Smooth muscle cell of the brain vasculature (primary cell): ENCODE measurements around the gene C10orf120.

ENCODE experiments used
- DNase-seq: peaks from one replicate; pipeline ENCODE4 v3.0.0-alpha.2; 2012; ENCODE audit warnings: low read depth, low spot score

Gene C10orf120

DNA sequence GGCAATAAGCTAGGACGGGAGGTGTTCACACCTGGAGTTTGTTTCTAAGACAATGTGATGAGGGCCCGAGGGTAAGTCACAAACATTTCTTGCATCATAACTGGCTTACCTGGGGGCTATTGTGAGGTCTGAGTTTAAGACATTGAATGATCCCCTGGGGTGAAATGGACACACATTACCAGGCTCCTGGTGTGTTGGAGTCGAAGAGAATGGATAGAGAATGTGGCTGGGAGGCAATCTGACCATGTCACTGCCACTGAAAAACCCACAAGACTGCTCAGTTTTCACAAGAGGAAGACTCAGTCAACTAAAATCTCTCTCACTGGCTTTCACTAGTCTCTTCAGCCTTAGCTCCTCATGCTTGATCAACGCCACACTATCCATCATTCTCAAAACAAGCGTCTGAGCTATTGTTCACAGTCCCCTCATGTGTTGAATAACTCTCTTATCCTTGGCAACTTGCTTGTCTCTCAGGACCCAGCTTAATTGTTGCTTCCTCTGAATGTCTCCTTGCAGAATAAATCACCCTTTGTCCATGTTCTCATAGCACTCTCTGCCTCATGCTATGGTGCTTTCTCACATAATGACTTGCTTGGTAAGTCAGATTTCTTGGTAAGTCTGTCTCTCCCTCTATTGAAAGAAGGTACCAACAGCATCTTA lies at the start of gene C10orf120:
C10orf120 (minus strand) TSS at position 51 of the 660 bp plus-strand sequence. CDS start 56 bp downstream, outside the sequence.
- DNase-seq, result no peak

GRCh38 chr10:122748496-122748895 lies 48.9 kb upstream of the C10orf120 start:
- no peak for DNase-seq

DNA sequence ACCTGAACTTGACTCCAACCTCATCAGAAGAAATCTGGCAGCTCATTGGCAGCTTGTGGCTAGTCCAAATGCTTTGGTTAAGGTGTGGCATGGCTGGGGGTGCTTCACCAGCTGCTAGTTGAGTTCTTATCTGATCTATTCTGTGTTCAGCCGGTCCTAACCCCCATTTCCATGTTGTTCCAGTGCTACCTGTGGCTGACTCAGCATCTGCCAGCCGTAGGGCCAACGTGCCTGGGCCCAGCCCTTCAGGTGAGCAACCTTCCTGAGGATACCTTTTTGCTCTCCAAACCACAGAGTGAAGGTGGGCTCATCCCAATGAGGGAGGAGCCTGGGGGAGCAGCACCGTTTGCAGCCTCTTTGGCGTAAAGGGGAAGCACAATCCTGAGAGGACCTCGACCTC lies 46.8 kb upstream of the C10orf120 start:
- no peak for DNase-seq

DNA sequence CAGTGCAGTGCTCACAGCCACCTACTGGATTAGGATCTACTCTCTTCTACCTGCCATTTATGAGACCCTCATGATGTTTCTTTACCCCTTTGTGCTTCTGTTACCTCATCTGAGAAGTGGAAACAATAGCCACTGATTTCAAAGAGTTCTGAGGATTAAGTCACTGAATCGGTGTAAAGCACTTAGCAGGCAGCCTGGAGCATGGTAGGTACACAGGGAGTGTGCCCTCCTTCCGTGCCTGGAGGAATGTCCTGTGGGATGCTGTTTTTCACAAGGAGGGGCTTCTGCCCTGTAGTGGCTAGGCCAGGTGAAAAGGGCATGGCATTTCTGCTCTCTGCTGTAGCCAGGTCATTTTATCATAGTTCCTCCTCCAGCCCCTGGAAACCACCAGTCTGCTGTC lies 44.6 kb upstream of the C10orf120 start:
- no peak for DNase-seq

- no peak for DNase-seq
Measured at GRCh38 chr10:122740640-122741039, 41.0 kb upstream of the C10orf120 start.

DNA sequence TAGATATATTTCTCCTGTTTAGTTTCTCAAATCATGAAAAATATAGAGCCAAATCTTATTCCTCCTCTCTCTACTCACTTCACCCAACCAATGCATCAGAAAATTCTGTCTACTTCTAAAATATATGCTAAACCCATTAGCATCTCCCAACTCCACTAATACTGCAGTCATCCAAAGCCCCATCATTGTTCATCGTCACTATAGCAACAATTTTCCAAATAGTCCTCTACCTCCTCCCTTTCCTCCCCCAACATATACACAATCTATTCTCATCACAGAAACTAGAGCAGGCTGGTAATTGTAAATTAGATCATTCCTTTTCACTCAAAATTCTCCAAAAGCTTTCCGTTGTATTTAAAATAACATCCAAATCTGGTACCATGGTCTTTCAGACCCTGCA lies 38.4 kb upstream of the C10orf120 start:
- no peak for DNase-seq

- DNase-seq, result no peak
Measured at GRCh38 chr10:122733931-122734665, 34.5 kb upstream of the C10orf120 start.

GRCh38 chr10:122733443-122733842 lies 33.8 kb upstream of the C10orf120 start:
- no peak for DNase-seq

GRCh38 chr10:122730238-122730637 lies 30.6 kb upstream of the C10orf120 start:
- DNase-seq, result no peak

GRCh38 chr10:122729126-122729525 lies 29.5 kb upstream of the C10orf120 start:
- DNase-seq, result no peak

GRCh38 chr10:122727426-122727825 lies 27.8 kb upstream of the C10orf120 start:
- DNase-seq, result no peak

- no peak for DNase-seq
Measured at GRCh38 chr10:122725768-122726167, 26.1 kb upstream of the C10orf120 start.

- DNase-seq, result no peak
Measured at GRCh38 chr10:122725006-122725405, 25.4 kb upstream of the C10orf120 start.

DNA sequence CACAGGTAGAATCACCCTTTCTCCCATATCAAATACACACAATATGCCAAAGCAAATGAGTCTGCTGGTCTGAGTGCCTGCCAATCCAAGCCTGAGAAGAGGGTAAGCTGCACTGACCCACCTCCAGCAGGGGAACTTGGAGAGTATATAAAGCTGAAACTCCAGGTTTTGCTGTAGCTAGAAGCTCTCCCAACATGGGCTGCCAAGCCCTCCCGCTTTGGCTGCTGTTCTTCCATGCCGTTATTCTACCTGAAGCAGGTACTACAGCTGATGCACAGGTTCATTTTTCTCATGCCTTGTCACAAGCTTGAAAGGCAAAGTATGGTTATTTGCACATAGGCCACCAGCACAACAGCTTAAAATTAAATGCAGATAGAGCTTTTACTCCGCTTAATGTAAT lies 21.5 kb upstream of the C10orf120 start:
- no peak for DNase-seq

DNA sequence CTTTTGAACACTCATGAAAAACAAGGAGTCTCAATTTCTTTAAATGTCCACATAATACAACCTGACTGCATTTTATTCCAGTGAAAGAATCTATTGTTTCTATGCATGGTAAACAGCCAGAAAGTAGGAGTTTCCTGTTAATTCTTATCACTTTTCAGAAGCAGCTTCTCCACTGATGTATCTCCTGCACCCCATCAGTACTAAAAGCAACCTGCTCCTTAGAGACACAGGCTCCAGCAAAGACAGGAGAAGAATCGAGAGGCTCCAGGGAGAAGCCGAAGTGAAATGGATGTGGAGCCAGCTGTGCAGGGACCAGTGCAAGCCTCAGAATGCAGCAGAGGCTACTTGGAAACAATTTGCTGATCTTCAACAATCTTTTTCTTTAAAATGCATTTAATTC lies 16.4 kb upstream of the C10orf120 start:
- no peak for DNase-seq

DNA sequence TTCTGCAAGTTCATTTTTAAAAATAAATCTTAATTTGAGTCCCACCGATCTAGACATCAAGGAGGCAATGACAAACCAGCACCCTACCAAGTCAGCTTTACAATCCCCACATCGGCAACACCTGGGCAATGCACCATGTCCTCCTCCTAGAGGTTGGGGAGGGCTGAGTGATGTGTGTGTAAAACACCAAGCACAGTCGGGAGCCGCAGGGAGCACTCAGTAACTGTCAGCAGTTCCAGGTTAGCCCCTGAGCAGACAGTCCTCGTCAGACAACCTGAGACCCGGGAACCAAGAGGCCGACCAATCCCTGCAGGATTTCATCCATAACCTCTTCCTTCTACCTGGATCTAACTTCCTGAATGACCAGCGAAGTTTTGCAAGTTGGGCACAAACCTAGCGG lies 15.9 kb upstream of the C10orf120 start:
- no peak for DNase-seq

- no peak for DNase-seq
Measured at GRCh38 chr10:122713091-122713885, 13.6 kb upstream of the C10orf120 start.

DNA sequence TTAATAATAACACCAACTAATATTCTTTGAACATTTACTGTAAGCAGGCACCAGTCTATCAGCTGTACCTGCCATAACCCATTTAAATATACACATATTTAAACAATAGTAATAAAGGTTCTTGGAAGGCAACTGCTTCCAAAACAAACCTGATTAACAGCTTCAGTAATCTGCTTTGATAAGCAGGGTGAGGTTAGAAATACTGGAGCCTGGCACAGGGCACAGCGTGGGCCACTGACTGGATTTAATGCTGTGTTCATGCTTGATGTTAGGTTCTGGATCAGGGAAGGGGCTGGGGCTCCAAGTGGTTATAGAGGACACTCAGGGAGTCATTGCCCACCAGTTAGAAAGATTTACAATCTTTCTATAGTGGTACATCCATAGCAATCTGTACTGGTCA lies 10.9 kb upstream of the C10orf120 start:
- no peak for DNase-seq

DNA sequence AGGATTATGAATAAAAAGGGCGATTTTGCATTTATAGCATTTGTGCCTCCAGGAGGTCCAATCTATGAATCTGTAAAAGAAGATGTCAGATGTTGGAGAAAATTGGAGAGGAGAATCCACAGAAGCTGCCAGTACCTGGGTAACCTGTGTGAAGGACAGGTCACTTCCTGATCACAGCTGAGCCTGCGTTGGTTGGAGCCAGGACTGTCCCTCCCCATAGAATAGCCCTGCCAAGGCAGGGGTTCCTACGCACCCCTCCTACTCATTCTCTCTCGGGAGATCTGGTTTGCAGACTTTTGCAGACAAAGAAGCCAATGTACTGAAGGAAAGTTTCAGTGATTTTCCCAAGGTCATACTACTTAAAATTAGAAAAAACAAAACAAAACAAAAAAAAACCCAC lies 10.3 kb upstream of the C10orf120 start:
- DNase-seq, result no peak

DNA sequence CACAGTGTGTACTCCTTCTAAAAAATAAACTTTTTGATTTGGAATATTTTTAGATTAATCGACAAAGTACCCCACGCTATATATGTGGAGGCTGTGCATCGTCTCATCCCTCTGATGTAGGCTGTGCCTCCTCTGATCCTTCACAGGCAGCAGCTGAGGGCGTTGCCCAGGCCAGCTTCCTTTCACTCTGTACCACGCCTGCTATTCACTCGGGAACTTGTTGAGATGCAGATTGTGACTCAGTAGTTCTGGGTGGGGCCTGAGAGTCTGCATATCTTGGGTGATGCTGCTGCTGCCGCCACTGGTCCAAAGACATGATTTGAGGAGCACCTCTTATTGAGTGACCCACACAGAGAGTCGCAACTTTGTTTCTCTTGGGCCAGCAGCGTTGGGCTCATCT lies 7.9 kb upstream of the C10orf120 start:
- DNase-seq, result no peak

DNA sequence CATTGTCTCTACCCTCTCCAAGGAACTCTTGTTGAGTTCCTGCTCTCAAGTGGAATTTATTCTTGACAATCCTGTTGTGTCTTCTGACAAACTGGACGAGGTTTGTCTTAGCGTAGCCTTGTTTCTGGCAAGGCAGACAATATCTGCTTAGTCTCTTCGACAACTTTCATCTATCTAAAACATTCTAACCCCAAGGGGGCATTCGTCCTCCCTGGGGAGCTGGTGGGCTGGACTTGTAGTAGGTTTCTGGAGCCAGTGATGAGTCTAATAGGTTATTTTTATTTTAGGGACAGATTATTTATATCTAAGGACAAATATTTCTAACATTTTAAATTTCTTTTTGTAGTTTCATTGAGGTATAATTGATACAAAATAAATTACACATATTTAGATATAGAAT lies 7.3 kb upstream of the C10orf120 start:
- no peak for DNase-seq

- DNase-seq, result no peak
Measured at GRCh38 chr10:122706467-122706866, 6.8 kb upstream of the C10orf120 start.
